Esophagus squamous epithelium (tissue), 4 donors: ENCODE measurements around the gene CPN1.

Experiments used
- CTCF ChIP-seq, 6 experiments: fragments of 450-650 bp in 4 of 6; fragments of 200-600 bp in 2 of 6; sonication (generic) in 2 of 6; IDR thresholded peaks; one replicate each; pipeline ENCODE4 v1.5.1; 2016 to 2019; ENCODE audit warnings: antibody characterized with exemption in 6 of 6, mild to moderate bottlenecking in 4 of 6, moderate library complexity in 4 of 6
- POLR2A ChIP-seq, 4 donors: fragments of 450-650 bp; IDR thresholded peaks; one replicate each; pipeline ENCODE4 v1.6.1; 2017; ENCODE audit warnings: antibody characterized with exemption in 4 of 4, mild to moderate bottlenecking in 4 of 4, moderate library complexity in 3 of 4

- TF ChIP-seq CTCF (IDR thresholded peaks at IDR 0.05) (no peak), POLR2A (IDR thresholded peaks at IDR 0.05) (no peak)
Measured at GRCh38 chr10:100036850-100037249, 44.8 kb downstream of the CPN1 start.
